Endometrial microvascular endothelial cells (primary cell): ENCODE data around the gene ZNF76. TPM values are rescaled to one million over a fixed set of nuclear protein-coding genes. Genes with fewer than 3 reads are reported as not detected.
"Not testable (repeated sequence)": the region's sequence is repeated elsewhere in the genome, so short reads cannot be mapped to it uniquely, and the experiment has no call there.

Experiments used
- in situ Hi-C: cut with HindIII; loops from 2 replicates; pipeline ENCODE4 v1.10.0; 2017; ENCODE audit warnings: low sequenced_read_pairs, low pct_unique_long_range_greater_than_20kb; ENCODE audit errors: inconsistent ontology term
- total RNA-seq: library from RNA; depleted of rRNA; stranded (reverse); fragments of >200 nt; gene quantifications from one replicate; pipeline ENCODE4 v1.2.3, GENCODE V29; 2015; ENCODE audit errors: inconsistent ontology term

Gene ZNF76
- total RNA-seq, 1 donor from 2014 or later = 18.6 TPM

DNA sequence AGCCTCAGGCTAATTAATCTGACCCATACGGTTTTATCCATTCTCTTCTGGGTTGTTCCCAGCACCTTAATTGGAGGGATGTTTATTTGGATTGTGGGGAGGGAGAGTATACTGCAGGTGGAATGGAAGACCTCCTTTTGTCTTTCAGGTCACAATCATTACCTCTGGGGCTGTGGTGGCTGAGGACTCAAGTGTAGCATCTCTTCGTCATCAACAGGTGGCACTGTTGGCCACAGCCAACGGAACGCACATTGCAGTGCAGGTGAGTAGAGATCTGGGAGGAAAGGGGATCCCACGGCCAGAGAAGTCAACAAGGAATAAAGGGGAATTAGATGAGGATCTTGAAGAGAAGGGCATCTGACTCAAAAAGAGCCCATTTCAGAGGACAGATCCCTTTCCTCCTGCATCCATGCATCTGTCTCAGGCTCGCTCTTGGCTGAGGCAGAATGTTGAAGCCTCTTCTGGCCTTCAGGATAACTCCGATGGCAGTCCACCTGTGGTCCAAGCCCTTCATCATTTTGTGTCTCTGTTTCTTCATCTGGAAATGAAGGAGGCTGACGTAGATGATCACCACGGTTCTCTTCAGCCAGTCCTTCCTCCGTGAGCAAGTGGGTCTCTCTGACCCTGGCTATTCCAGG lies 34.9 kb downstream of the ZNF76 start:
- in situ Hi-C loops = no loop called here

DNA sequence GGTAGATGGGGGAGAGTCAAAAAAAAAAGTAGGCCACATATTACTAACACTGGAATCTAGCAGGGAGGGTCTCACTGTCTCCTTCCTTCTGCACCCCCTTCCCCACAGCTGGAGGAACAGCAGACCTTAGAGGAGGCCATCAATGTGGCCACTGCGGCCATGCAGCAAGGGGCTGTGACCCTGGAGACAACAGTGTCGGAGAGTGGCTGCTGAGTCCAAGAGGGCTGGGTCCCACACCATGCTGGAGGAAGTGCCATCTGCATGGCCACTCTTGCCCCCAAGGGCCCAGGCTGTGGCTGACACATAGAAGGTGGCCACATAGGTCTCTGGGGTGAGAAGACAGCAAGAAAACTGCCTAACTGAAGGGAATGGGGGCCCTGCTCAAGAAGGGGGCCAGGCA lies 35.5 kb downstream of the ZNF76 start:
- in situ Hi-C loops = no loop called here

DNA sequence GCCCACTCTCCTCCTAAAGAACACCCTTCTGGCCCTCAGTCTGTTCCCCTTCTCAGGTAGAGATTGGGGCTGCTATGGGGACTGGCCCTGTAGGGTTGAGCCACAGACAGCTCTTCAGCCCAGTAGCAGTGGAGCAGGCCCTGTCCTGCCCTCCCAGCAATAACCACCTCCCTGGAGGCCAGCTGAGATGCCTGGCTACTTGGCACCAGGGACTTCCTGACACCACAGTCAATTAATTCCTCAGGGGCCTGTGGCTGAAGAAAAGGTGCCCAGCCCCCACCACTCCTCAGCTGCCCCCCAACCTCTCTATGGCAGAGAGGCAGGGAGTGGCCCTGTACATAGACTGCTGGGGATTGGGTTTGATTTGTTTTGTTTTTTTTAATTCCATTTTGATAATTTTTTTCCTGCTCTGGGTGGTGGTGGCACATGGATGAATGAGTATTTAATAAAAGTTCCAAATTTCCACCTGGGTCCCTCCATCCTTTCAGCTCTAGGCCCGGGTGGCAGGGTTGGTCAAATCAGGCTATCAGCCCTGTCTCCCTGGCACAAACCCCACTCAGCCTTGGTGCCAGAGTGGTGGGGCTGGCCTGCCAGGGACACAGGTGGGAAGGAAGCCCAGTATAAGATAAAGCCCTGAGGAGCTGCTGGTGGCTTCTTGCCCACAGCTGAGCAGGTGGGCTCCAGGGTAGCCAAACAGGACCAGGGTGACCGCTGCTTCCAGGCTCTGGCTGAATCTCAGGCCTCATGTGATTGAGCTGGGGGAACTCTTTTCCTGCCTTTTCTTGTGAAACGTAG lies 36.2 kb downstream of the ZNF76 start:
- in situ Hi-C loops = no loop called here

DNA sequence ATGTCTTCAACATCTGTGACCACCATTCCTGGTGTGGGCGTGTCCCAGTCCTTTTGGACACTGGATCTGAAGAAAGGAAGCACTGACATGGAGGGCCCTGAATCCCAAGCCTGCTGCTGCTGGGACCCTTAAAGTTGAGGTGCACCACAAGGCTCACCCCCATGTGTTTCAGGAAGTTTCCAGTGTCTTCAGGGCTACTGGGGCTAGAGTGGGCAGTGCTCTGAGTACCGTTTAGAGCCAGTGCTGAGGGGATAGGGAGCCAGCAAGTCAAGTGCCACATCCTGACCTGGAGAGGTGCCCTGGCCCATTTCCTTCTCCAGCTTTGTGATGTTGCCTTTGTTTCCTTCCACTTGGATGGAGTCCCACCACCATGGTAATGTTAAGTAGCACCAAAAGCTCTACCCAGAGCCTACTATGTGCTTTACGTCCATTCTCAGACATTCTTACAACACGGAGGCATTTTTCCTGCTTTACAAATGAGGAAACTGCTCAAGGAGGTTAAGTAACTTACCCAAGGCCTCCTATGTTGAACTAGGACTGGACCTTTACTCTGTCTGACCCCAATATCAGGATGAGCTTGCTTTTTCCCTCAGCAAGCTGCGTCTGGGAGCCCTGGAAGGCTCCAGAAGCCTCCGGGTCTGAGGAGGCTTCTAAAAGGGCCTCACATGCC lies 37.5 kb downstream of the ZNF76 start:
- in situ Hi-C loops = no loop called here

DNA sequence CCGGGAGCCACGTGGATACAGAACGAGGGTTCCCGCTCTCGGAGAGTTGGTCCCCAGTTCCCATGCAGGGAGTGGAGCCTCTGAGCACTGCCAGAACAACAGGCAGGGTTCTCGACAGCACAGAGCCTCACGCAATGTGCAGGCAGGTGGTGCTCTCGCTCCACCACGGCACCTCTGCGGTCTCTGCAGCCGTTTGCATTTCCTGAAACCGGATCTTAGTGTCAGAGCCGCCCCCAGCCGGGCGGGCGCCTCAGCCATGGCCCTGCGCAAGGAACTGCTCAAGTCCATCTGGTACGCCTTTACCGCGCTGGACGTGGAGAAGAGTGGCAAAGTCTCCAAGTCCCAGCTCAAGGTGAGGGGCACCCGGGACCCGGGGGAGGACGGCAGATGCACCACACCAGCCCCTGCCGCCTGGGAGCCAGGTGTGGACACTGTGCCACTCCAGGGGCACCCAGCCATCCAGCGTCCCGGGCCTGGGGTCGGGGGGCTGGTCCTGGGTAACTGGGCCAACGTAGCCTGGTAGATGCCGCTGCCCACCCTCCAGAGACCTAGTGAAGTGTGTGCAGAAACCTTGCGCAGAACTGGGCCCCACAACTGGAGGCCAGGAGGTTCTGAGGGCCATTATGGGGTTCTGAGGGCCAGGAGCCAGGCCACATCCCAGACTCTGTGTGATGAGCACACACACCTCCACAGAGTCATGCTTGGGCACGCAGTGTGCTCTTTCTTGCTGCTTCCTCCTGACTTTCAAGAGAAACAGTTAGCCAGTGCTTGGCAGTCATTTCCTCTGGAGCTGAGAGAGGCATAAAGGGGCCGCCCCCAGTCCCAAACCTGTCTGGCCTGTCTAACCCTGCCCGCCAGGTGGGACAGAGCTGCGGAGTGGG lies 38.3 kb downstream of the ZNF76 start, which contains the start of gene DEF6:
Gene DEF6, plus strand, starts transcription at position 218 of the 881 bp plus-strand sequence. Its CDS starts 39 bp downstream, at position 257.
- in situ Hi-C loops = no loop called here

DNA sequence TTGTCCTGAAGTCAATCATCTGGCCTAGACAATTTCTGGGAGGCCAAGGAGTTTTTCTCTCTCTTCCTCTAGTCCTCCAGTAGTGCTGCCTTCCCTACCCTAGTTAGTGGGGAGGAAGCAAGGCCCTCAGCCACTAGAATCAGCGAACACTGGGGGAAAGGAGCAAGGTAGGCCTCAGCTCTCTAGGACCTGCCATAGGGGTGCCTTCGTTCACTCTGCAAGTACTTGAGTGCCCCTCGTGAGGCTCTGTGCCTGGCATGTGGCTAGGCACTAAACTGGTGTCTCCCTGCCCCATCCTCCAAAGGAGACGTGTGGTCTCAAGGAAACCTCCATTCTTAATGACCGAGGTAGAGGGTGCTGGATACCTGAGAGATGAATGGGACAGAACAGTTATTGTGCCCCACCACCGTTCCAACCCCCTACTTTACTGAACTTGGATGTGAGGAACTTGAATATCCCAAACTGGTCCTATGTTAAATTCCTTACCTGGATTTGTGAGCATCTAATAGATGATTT lies 39.1 kb downstream of the ZNF76 start:
- in situ Hi-C loops = no loop called here

DNA sequence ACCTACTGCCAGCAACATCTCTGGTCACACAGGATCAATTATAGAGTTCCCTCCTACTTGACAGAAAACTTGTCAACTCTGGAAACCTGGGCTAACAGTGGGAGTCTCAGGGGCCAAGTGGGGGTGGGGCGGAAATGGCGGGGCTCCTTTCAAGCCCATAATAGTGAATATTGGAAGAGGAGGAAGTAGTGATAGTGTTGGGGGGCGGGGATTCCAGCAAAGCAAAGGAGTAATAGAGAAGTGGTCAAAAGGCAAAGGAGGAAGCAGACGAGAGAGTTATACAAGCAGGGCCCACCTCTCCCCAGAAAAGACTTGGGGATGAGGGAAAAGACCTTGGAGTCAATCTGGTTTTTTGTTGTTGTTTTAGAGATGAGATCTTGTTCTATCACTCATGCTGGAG lies 40.1 kb downstream of the ZNF76 start:
- in situ Hi-C loops = no loop called here

DNA sequence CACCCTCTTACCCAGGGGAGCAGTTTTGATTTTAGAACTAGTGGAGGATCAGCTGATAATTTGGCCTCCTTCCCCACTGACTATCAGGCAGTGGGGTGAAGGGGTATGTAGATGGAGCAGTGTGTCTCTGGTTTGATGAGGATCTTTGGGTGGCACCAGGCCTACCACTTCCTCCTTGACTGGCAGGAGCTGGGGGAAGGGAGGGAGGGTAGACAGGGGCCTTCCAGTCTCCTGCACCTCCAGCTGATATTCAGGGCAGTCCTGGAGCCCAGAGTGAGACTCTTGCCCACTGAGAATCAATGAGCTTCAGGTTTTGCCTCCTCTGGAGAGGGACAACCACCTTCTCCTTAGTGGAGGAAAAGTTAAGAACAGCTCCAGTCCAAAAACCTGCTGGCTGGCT lies 41.3 kb downstream of the ZNF76 start:
- in situ Hi-C loops = no loop called here

DNA sequence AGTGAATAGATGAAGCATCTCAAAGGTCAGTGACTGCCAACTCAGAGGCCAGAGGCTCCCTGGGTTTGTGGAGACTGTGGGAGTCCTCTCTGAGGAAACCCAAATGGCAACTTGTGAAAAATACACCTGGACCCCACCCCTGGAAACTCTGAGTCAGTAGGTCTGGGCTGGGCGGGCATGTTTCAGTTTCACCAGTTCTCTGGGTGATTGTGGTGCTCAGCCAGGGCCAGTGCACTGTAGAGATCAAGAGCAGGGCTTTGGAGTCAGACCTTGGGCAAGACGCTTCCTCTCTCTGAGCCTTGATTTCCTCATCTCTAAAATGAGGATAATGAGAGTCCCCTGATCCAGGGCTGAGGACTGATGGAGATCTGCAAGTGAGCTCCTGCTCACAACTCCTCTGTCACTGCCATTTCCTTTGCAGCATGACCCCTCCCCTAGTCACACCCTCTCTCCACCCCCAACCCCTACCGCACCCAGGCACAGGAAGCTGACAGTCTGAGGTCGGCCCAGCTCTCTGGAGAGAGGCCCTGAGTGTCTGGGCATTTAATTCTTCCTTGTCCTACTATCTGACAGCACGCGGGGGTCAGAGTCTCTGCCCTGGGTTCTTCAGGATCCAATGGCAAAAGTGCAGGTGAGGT lies 43.2 kb downstream of the ZNF76 start:
- in situ Hi-C loops = no loop called here

DNA sequence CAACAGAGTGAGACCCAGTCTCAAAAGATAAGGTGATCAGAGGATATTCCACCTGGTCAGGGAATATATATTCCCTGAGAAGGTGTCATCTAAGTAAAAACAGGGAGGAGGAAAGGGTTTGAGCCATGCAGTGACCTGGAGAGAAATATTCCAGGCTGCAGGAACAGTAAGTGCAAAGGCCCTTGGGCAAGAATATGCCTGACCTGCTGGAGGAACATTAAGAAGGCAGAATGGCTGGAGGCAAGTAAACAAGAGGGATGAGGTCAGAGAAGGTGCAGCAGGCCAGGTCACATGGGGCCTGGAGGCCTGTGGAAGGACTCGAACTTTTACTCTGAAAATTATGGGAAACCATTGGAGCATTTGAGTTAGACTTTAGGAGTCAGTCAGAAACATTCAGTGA lies 44.8 kb downstream of the ZNF76 start:
- in situ Hi-C loops = no loop called here

DNA sequence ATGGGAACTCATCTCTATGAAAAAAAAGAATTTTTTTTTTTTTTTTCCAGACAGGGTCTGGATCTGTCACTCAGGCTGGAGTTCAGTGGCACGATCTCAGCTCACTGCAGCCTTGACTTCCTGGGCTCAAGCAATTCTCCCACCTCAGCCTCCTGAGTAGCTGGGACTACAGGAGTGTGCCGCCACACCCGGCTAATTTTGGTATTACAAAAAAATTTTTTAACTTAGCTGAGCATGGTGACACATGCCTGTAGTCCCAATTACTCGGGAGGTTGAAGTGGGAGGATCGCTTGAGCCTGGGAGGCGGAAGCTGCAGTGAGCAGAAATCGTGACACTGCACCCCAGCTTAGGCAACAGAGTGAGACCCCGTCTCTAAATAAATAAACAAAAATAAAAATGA lies 45.6 kb downstream of the ZNF76 start:
- in situ Hi-C loops = no loop called here

DNA sequence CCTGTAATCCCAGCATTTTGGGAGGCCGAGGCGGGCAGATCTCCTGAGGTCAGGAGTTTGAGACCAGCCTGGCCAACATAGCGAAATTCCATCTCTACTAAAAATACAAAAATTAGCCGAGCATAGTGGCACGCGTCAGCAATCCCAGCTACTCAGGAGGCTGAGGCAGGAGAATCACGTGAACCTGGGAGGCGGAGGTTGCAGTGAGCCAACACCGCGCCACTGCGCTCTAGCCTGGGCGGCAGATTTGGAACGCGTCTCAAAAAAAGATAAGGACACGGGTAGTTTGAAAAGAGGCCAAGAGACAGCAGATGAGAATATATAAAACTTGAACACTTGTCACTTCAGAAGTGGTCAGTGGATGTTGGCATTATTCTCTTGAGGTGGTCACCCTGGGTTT lies 47.6 kb downstream of the ZNF76 start:
- in situ Hi-C loops = not testable (repeated sequence)

DNA sequence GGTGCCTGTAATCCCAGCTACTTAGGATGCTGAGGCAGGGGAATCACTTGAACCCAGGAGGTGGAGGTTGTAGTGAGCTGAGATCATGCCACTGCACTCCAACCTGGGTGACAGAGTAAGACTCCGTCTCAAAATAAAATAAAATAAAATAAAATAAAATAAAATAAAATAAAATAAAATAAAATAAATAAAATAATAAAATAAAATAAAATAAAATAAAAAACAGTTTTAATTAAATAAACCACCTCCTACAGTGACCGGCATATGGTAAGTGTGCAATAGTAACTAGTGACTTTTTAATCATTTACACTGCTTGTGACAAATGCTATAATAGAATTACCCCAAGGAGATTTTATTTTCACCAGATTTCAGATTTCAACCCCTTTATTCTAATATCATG lies 49.0 kb downstream of the ZNF76 start:
- in situ Hi-C loops = not testable (repeated sequence)

DNA sequence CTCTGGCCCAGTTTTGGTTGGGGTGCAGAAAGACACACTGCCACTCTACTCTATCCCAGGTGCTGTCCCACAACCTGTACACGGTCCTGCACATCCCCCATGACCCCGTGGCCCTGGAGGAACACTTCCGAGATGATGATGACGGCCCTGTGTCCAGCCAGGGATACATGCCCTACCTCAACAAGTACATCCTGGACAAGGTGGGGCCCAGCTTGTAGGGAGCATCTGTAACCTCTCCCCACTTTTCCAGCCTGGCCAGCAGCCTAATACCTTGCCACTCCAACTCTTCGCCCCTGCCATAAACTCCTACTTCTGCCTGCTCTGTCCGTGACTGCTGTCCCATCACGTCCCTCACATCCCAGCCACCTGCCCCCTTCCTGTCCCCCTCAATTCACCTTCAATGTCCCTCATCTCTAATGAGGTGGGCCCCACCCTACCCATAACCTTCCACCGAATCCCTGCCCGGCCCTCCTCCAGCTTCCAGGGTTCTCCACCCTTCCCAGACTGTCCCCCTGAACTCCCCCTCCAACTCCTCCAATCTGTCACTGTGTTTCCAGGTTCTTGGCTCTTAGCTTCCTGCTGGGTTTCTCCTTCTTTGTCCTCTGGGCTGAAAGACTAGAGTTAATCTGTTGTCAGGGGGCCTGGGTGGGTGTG lies 50.2 kb downstream of the ZNF76 start:
- in situ Hi-C loops = no loop called here

DNA sequence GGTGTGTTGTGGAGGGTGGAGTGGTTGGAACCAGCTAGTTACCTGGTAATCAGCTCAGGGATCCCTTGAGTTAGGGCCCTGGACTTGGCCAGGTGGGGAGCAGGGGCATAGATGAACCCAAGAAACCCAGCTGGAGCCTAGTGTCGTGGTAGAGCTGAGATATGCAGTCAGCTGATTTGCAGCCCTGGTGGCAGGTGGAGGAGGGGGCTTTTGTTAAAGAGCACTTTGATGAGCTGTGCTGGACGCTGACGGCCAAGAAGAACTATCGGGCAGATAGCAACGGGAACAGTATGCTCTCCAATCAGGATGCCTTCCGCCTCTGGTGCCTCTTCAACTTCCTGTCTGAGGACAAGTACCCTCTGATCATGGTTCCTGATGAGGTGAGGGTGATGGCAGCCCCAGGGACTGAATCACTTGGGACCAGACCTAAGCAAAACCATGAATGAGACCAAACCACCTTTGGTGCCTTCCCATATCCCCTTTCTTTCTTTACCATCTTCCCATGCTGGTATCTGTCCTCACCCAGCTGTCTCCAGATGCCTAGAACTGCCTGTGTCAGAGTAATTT lies 50.8 kb downstream of the ZNF76 start:
- in situ Hi-C loops = no loop called here

DNA sequence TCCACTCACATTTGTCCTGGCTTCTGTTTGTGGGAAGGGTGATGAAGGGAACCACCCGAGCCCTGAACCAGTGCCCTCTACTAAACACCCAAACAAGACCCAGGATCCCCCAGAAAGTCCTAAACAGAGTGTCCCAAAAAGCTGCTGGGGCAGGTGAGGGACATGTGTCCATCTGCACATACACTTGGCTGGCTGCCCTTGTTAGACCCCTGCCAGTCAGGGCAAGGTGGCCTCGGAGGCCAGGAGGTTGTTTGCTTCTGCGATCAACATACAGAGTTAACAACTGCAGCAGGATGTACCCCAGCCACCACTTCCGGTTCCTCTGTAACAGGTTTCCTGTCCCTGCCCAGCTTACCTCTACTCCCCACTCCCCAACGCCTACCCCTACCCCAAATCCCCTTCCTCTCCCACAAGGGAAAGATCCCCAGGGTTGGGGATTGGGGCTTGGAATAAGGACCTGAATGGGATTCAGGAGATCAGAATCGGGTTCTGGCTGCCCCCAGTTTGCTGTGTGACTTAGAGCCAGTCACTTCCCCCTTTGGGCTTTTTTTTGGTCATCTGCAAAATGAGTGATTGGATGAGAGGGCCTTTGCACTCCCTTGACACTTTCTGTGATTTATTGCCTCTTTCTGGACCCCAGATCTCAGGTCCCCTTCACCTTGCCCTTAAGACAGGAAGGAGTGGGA lies 52.0 kb downstream of the ZNF76 start:
- in situ Hi-C loops = no loop called here
